Right renal pelvis (tissue), 4 donors: ENCODE data around the gene FGFR3. TPM values are rescaled to one million over a fixed set of nuclear protein-coding genes. Genes with fewer than 3 reads are reported as not detected.
"Not testable (repeated sequence)": the region's sequence is repeated elsewhere in the genome, so short reads cannot be mapped to it uniquely, and the experiment has no call there.

ENCODE experiments used
- DNase-seq, 4 donors: peaks; one replicate each; pipeline ENCODE4 v3.0.0-alpha.2; 2013; ENCODE audit warnings: low read depth in 4 of 4, low spot score in 3 of 4, missing footprints in 1 of 4
- polyA plus RNA-seq, 4 donors: library from polyadenylated mRNA; unstranded; fragments of 120-200 nt; gene quantifications; one replicate each; pipeline ENCODE4 v1.2.1, GENCODE V29; 2013; ENCODE audit not compliant: insufficient read length in 4 of 4

FGFR3 gene
- polyA plus RNA-seq, 4 donors: 71.8 to 128 (median 95.2) TPM

- DNase-seq: no peak
Measured at GRCh38 chr4:1833307-1834046, 40.4 kb downstream of the FGFR3 start.

- DNase-seq: no peak
Measured at GRCh38 chr4:1834047-1834775, 41.1 kb downstream of the FGFR3 start.

- DNase-seq: not testable (repeated sequence)
Measured at GRCh38 chr4:1835836-1836235, 42.7 kb downstream of the FGFR3 start.

- DNase-seq: no peak
Measured at GRCh38 chr4:1836650-1837049, 43.6 kb downstream of the FGFR3 start.

GRCh38 chr4:1837069-1837468 is 44.0 kb downstream of the FGFR3 start:
- no peak for DNase-seq

DNA sequence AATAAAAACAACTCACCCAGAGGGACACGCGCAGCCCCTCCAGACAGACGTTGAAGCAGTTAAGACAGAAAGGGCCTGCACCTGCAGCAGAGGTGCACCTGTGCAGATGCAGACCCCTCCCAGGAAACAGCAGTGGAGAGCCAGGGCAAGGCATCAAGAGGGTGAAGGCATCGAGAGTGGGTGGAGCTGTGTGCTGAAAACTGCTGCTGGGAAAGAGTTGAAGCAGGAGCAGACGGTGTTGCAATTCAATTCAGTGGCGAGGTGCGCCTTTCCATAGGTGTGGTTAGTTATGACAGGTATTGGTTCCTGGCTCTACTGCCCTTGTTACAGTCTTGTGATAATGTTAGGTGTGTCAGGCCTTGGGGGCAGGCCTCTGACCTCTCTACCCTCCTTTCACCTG is 46.2 kb downstream of the FGFR3 start:
- DNase-seq: no peak

DNA sequence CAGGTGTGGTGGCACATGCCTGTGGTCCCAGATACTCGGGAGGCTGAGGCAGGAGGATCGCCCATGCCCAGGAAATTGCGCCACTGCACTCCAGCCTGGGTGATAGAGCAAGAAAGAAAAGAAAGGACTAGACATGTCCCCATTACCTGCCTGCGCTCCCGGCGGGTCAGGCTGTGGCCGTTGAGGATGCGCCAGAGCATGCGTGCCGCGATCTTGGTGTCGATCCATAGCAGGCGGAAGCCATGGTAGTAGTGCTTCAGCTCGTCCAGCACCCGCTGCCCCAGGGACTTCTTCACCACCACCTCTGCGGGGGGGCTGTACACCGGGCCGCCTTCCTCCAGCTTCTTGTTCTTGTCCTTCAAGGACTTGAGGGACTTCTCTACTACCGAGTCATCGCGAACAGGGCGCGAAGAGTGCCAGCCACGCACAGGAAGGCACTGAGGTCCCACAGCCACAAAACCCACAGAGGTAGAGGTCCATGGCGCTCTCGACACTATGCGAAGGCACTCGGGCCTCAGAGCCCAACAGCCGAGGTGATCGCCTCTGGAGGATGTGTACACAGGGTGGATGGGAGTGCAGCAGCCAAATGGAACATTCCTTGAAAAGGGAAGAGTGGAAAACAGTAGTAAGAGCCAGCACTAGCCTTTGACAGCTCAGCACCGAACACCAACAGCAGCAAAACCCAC is 48.3 kb downstream of the FGFR3 start:
- no peak for DNase-seq

GRCh38 chr4:1841887-1842210 is 48.8 kb downstream of the FGFR3 start:
- DNase-seq: no peak

DNA sequence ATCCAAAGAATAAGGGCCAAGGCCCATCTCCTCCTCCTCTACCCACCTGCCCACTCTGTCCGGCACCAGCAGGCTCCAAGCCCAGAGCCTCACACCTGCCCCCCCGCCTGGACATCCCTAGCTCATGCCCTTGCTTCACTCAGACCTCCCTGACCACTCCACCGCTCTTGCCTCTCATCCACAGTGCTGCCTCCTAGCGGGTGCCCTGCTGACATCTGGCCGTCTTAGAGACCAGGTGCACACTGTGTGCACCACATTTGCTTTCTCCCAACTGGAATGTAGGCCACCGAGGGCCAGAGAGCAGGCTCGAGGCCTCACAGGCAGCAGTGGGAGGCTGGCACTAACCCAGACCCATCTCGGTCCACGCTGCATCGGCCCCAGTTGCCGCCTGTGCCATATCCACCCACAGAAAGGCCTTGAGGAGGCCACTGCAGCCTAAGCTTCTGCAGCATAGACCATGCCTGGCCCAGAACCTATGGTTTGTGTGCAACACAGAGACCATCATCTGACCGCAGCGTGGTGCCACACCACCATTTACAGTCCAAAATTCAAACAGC is 49.3 kb downstream of the FGFR3 start:
- no peak for DNase-seq

DNA sequence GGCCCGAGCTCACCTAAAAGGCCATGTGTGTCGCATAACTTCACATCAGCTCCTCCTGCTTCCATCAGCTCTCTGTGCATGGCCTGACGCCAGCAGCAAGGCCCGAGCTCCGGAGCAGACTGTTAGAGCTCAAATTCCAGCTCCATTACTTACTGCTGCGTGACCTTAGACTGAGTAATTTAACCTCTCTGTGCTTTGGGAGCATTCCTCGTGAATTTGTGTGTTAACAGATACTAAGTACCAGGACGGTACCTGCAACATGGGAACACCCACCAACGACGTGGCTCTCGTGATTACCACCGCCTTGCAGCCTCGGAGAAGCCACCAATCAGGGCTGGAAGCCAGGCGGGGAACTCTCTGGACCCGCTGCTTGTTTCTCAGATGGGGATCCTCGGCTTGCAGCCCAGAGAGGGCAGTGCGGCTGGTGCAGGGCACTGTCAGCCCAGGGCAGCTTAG is 49.9 kb downstream of the FGFR3 start:
- DNase-seq: no peak

- no peak for DNase-seq
Measured at GRCh38 chr4:1843852-1844251, 50.8 kb downstream of the FGFR3 start.

GRCh38 chr4:1844618-1845017 is 51.5 kb downstream of the FGFR3 start:
- DNase-seq: not testable (repeated sequence)

- no peak for DNase-seq
Measured at GRCh38 chr4:1846580-1846979, 53.5 kb downstream of the FGFR3 start.

DNA sequence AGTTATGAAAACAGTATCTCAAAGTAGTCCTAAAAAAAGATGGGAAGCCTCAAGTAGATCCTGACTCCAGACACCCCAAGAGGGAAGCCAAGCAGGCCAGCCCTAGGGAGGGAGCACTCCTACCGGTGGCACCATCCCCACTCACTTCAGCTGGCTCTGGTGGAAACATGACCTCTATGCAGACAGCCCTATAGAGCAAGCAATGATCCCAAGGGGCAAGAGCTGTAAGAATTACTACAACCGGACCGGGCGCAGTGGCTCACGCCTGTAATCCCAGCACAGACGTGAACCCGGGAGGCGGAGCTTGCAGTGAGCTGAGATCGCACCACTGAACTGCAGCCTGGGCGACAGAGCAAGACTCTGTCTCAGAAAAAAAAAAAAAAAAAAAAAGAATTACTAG is 57.2 kb downstream of the FGFR3 start:
- DNase-seq: no peak

DNA sequence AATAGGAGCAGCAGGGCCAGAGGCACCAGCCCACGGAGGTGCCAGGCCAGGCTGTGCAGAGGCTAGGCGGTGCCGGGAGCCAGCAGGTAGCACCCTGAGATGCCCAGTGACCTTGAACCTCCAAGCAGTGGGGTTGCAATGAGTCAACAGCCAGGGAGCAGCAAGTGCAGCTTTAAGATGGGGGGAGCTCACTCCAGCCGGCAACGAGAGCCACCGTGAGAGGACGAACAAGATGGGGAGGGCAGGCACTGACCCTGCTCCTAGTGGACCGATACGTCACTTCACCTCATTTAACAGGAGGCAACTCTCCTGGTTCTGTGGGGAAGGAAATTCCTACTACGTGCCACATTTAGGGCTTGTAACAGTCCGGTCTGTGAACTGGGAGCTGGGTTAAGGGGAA is 58.1 kb downstream of the FGFR3 start:
- DNase-seq: no peak

DNA sequence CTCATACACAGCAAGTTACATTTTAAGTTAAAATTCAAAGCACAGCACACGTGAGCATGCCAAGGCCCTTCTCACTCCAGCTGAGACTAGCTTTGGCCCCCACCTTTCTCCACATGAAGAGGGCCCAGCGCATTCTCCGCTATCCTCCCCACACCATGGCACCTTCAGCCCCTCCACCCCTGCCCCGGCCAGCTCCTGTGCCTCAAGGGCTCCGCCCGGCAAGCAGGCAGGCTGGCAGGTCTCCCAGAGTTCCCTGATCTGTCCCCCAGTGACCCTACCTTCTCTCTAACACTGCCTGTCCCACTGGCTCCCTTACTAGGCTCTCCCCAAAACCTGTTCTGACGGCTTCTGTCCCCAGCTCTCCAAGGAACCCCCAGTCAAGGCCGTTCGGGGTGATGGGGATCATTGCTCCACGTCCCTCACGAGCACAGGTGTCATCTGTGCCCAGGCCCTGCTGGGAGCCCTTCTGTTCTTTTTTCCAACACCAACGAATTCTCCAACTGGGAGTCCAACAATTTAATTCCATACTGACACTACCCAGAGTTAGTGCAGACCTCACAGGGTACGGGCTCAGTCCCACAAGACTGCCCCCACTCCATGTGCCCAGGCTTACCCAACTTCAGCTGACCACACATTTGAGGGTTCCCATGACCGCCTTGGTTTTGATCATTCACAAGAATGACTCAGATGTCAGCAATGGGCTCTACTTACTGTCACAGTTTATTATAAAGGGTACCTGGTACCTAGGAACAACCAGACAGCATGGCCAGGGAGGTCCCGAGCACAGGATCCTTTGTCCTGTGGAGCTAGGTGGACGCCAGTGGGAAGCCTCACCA is 58.7 kb downstream of the FGFR3 start:
- no peak for DNase-seq

- no peak for DNase-seq
Measured at GRCh38 chr4:1852904-1853623, 60.0 kb downstream of the FGFR3 start.

GRCh38 chr4:1854752-1855151 is 61.7 kb downstream of the FGFR3 start:
- DNase-seq: no peak

DNA sequence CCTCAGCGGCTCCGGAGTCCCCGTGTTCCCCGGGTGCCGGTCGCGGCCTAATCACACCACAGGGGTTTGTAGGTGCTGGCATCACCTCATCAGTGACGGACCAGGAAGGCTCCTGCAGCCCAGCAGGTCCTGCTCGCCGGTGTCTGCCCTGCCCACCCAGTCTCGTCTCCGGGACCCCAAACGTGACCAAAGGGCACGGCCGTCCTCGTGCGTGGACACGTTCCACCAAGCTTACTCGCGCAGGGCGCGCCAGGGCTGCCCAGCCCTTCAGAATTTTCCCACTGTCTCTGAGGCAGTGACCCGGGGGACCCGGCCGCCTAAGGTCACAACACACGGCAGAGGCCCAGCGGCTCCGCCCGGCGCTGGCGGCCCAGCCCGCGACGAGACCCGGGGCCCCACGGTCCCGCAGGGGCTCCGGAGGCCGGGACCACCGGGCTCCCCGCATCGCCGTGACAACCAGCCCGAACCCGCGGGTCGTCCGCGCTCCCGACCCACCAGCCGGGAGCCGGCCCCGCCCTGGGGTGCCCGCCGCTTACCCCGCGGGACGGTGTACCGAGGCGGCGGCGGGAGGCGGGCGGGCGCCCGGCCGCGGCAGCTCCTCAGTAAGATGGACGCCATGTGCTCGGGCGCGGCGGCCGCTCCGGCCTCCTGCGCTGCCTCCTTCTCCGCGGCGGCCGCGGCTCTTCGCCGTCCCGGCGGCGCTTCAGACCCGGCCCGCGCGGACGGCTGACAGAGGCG is 62.4 kb downstream of the FGFR3 start:
- DNase-seq: no peak
